SU-DHL-6 (cell line): ENCODE data around the gene FBXW2.

Experiments
- H2AFZ ChIP-seq: fragments of 200-600 bp; sonication (generic); 2 replicates; pipeline ENCODE4 v1.6.1; 2014; ENCODE audit warnings: low read depth, mild to moderate bottlenecking, moderate library complexity, mixed read lengths, antibody characterized with exemption, low read length; ENCODE audit not compliant: severe bottlenecking
- H3F3A ChIP-seq: fragments of 200-600 bp; shearing (Covaris generic); 2 replicates; pipeline ENCODE4 v1.6.0; 2016; ENCODE audit warnings: antibody characterized with exemption, mild to moderate bottlenecking; ENCODE audit not compliant: insufficient read depth
- H3K27ac ChIP-seq: fragments of 200-600 bp; sonication (generic); 2 replicates; pipeline ENCODE4 v1.5.1; 2016; ENCODE audit warnings: low read depth, mild to moderate bottlenecking, low read length, moderate library complexity, mixed read lengths
- H3K27me3 ChIP-seq: fragments of 200-600 bp; sonication (generic), shearing (Covaris generic); 2 replicates; pipeline ENCODE4 v1.6.0; 2014; ENCODE audit warnings: mild to moderate bottlenecking, low read length
- H3K36me3 ChIP-seq: fragments of 200-600 bp; sonication (generic); 2 replicates; pipeline ENCODE4 v1.6.1; 2014; ENCODE audit warnings: mild to moderate bottlenecking, low read length, mixed read lengths
- H3K4me2 ChIP-seq: fragments of 300-600, 200-600 bp; shearing (Covaris generic), sonication (generic); 2 replicates; pipeline ENCODE4 v1.6.0; 2014; ENCODE audit warnings: low read length, low read depth, mild to moderate bottlenecking; ENCODE audit not compliant: poor library complexity, severe bottlenecking
- H3K4me3 ChIP-seq: fragments of 200-600 bp; sonication (generic); 2 replicates; pipeline ENCODE4 v1.5.1; 2014; ENCODE audit warnings: antibody characterized with exemption, low read length, mild to moderate bottlenecking, mixed read lengths; ENCODE audit not compliant: insufficient read depth, poor library complexity, severe bottlenecking
- H3K79me2 ChIP-seq: fragments of 200-600 bp; sonication (generic); 2 replicates; pipeline ENCODE4 v1.6.1; 2014; ENCODE audit warnings: mild to moderate bottlenecking, low read length, moderate library complexity; ENCODE audit not compliant: insufficient read depth
- H3K9ac ChIP-seq: fragments of 200-600 bp; sonication (generic); 2 replicates; pipeline ENCODE4 v1.7.0; 2014; ENCODE audit warnings: mild to moderate bottlenecking, low read length
- H3K9me2 ChIP-seq: fragments of 200-600 bp; sonication (generic); replicated peaks from 2 replicates; pipeline ENCODE4 v1.6.1; 2014; ENCODE audit warnings: low read length; ENCODE audit not compliant: insufficient read depth
- H3K9me3 ChIP-seq: fragments of 200-600 bp; sonication (generic); 2 replicates; pipeline ENCODE4 v1.6.1; 2014; ENCODE audit warnings: low read length, mixed read lengths; ENCODE audit not compliant: insufficient read depth
- H4K20me1 ChIP-seq: fragments of 200-600 bp; sonication (generic); 2 replicates; pipeline ENCODE4 v1.6.1; 2014; ENCODE audit warnings: low read depth, mild to moderate bottlenecking, antibody characterized with exemption, low read length, moderate library complexity, mixed read lengths
- EZH2phosphoT487 ChIP-seq: fragments of 200-600 bp; sonication (generic), shearing (Covaris generic); conservative IDR thresholded peaks from 2 replicates; pipeline ENCODE4 v1.6.1; 2018; ENCODE audit warnings: mild to moderate bottlenecking, antibody characterized with exemption, low read length, moderate library complexity, mixed read lengths
- TF ChIP-seq, protein P1 (sequence below): fragments of 200-600 bp; sonication (generic); IDR thresholded peaks from one replicate; pipeline ENCODE4 v1.5.1; 2017; ENCODE audit warnings: antibody characterized with exemption, mild to moderate bottlenecking, low read length, moderate library complexity; ENCODE audit not compliant: insufficient read depth, poor library complexity, severe bottlenecking

Gene FBXW2

DNA sequence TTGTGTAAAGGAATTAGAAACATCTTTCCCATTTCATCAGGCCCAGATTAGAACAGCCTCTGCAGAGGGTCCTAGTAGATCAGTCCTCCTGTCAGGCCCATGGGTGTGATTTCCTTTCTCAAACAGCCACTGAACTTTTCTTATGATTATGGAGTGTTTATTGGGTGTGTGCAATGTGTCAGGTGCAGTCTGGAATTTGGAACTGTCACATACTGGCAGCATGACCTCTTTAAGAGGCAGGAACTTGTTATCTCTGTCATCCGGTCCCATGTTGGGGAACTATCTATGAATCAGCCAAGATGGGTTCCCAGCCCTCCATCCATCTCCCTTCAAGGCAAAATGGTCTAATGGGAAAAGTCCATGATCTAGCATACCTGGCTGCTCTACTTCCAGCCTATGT lies 67.3 kb downstream of the FBXW2 start:
- Histone ChIP-seq H3K4me2 (no peak overlapping the region), H3K79me2 (no peaks in the 10 kb centered on the region), H3K9me2 (no peaks in the 10 kb centered on the region), H3K36me3 (no peaks in the 10 kb centered on the region), H3K27me3 (no peaks in the 10 kb centered on the region), H3K27ac (no peak overlapping the region), H3K9ac (no peak overlapping the region), H3K4me3 (no peak overlapping the region), H4K20me1 (no peaks in the 10 kb centered on the region), H3F3A (no peaks in the 10 kb centered on the region), H3K9me3 (no peaks in the 10 kb centered on the region), H2AFZ (no peak overlapping the region)
- no peak for TF ChIP-seq EZH2phosphoT487
- TF ChIP-seq, protein P1, sequence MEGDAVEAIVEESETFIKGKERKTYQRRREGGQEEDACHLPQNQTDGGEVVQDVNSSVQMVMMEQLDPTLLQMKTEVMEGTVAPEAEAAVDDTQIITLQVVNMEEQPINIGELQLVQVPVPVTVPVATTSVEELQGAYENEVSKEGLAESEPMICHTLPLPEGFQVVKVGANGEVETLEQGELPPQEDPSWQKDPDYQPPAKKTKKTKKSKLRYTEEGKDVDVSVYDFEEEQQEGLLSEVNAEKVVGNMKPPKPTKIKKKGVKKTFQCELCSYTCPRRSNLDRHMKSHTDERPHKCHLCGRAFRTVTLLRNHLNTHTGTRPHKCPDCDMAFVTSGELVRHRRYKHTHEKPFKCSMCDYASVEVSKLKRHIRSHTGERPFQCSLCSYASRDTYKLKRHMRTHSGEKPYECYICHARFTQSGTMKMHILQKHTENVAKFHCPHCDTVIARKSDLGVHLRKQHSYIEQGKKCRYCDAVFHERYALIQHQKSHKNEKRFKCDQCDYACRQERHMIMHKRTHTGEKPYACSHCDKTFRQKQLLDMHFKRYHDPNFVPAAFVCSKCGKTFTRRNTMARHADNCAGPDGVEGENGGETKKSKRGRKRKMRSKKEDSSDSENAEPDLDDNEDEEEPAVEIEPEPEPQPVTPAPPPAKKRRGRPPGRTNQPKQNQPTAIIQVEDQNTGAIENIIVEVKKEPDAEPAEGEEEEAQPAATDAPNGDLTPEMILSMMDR, result no peak

GRCh38 chr9:120724757-120725400 lies 68.3 kb downstream of the FBXW2 start:
- Histone ChIP-seq H3K27me3 (no peaks in the 10 kb centered on the region), H3K4me2 (no peak overlapping the region), H3K36me3 (no peaks in the 10 kb centered on the region), H3K9me3 (no peaks in the 10 kb centered on the region), H3K27ac (no peak overlapping the region), H3K79me2 (no peaks in the 10 kb centered on the region), H3K9ac (no peak overlapping the region), H2AFZ (no peak overlapping the region), H3K9me2 (no peaks in the 10 kb centered on the region), H3F3A (no peaks in the 10 kb centered on the region), H3K4me3 (no peak overlapping the region), H4K20me1 (no peaks in the 10 kb centered on the region)
- no peak for TF ChIP-seq EZH2phosphoT487
- TF ChIP-seq, protein P1, result no peak

DNA sequence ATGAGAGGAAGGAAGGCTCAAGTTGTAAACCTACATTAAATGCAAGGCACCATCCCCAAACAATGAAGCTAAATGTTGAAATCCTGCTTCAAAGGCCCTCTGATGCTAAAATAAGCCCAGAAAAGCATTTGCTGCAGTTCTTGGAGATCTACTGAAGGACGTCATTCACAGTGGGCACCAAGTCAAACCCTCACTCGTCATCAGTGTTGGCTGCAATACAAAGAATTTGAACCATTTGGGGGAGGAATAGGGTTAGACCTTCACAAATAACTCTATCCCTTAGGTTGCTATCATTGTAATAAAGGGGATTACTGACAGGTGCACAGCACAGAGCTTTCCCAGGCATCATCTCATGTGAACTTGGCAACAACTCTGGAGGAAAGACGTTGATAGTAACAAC lies 69.7 kb downstream of the FBXW2 start:
- Histone ChIP-seq H3K4me3 (no peak overlapping the region), H3K4me2 (no peak overlapping the region), H3K27me3 (no peaks in the 10 kb centered on the region), H4K20me1 (no peaks in the 10 kb centered on the region), H3K9me3 (no peaks in the 10 kb centered on the region), H3F3A (no peaks in the 10 kb centered on the region), H2AFZ (no peak overlapping the region), H3K27ac (no peak overlapping the region), H3K9me2 (no peaks in the 10 kb centered on the region), H3K79me2 (no peaks in the 10 kb centered on the region), H3K36me3 (no peaks in the 10 kb centered on the region), H3K9ac (no peak overlapping the region)
- TF ChIP-seq EZH2phosphoT487, result no peak
- TF ChIP-seq, protein P1, result no peak
